Muscle of arm (tissue), 12 donors: Measurements from ENCODE around the gene ABHD4. TPM values are rescaled to one million over a fixed set of nuclear protein-coding genes. Genes with fewer than 3 reads are reported as not detected.

ENCODE experiments used
- DNase-seq: peaks from one replicate; pipeline ENCODE4 v3.0.0-alpha.2; 2013
- polyA plus RNA-seq, 12 donors: library from polyadenylated mRNA; unstranded; fragments of 120-200 nt; gene quantifications; one replicate each; pipeline ENCODE4 v1.2.1, GENCODE V29; 2013; ENCODE audit not compliant: insufficient read length in 12 of 12

The ABHD4 gene
- polyA plus RNA-seq, 12 donors, result 11.6 to 25.3 (median 15.6) TPM; not detected in 1

DNA sequence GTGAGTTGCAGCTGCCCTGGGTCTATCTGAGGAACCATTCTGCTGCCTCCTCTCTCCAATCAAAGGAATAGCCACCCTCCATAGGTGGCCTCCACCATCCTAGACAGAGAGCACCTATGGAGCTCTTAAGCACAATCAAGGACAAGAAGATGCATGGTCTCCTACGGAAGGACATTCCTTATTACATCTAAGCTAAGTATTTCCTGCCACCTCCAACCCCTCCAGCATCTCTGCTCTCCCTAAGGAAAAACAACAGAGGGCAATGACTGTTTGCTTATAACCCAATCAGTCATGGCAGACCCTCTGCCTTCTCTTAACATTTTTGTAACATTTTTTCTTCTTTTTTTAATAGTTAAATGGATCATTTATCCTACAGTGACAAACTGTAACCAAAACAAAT lies 60.8 kb downstream of the ABHD4 start:
- DNase-seq, result no peak

DNA sequence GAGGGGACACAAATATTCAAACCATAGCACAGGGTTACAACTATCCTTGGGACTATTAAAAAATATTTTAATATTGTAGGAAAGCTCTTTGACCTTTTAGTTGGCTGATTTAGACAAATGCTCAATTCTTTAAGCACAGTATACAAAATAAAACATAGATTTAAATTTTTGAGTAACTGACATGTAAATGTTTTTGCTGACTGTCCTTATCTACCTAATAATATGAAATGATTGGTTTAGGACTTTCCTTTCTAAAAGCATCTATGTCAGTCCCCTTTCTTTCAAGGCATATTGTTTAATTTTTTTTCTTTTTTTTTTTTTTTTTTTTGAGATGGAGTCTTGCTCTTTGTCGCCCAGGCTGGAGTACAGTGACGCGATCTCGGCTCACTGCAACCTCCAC lies 62.6 kb downstream of the ABHD4 start:
- no peak for DNase-seq

Other genes starting within 250 kb of the ABHD4 start
- gene DAD1, start 9.1 kb upstream of the ABHD4 start, polyA plus RNA-seq, result 100 to 1,000 TPM in 11 of 12 donors, not detected in 1; 116 to 191 (median 140) TPM
- under 1 TPM in 9 of 12 donors, not detected in 3; 0.04 to 0.24 (median 0.18) TPM for gene OR6J1, start 46.1 kb downstream of the ABHD4 start, polyA plus RNA-seq
- 100 to 1,000 TPM in 11 of 12 donors, not detected in 1; 150 to 268 (median 226) TPM for gene OXA1L, start 168.4 kb downstream of the ABHD4 start, polyA plus RNA-seq
- gene SLC7A7, start 217.1 kb downstream of the ABHD4 start, polyA plus RNA-seq, result 10 to 100 TPM in 11 of 12 donors, not detected in 1; 14.0 to 34.9 (median 26.6) TPM
- gene MRPL52, start 231.6 kb downstream of the ABHD4 start, polyA plus RNA-seq, result 10 to 100 TPM in 11 of 12 donors, not detected in 1; 52.5 to 71.0 (median 60.1) TPM
- 100 to 1,000 TPM in 11 of 12 donors, not detected in 1; 114 to 285 (median 170) TPM for gene MMP14, start 238.3 kb downstream of the ABHD4 start, polyA plus RNA-seq